IPS-18c (cell line): ENCODE results near the gene GRM8.

Experiments
- H3K4me3 ChIP-seq: 2 replicates; pipeline ENCODE4 v1.7.0; 2013; ENCODE audit warnings: low read depth, mild to moderate bottlenecking, low read length, moderate library complexity; ENCODE audit not compliant: insufficient read depth
- H3K9me3 ChIP-seq: one replicate; pipeline ENCODE4 v1.6.1; 2013; ENCODE audit warnings: mild to moderate bottlenecking, low read length, moderate library complexity; ENCODE audit not compliant: control insufficient read depth, insufficient read depth

GRM8 gene

GRCh38 chr7:127245607-127246006 is 7.1 kb downstream of the GRM8 start:
- no peaks in the 10 kb centered on the region for H3K9me3 ChIP-seq
- no peak overlapping the region for H3K4me3 ChIP-seq

GRCh38 chr7:127245002-127245401 is 7.7 kb downstream of the GRM8 start:
- H3K4me3 ChIP-seq: no peak overlapping the region
- H3K9me3 ChIP-seq: no peaks in the 10 kb centered on the region

DNA sequence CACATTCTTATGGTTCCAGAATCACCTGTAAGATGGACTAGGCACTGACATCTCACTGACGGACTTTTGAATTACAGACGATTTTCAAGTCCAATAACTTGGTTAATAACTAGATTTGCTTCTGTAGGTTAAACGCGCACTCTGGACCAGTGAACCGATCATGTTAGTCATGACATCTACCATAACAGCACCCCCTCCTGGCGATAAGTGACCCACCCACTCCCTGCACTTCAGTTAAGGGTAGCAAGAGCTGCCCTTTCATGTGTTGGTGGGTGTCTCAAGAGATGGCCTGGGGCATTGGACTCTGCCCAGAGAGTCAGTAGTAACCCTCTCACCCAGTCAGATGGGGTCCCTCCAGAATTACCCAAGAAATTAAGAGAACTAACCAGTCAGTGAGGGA is 12.9 kb downstream of the GRM8 start:
- Histone ChIP-seq H3K9me3 (no peaks in the 10 kb centered on the region), H3K4me3 (no peak overlapping the region)

DNA sequence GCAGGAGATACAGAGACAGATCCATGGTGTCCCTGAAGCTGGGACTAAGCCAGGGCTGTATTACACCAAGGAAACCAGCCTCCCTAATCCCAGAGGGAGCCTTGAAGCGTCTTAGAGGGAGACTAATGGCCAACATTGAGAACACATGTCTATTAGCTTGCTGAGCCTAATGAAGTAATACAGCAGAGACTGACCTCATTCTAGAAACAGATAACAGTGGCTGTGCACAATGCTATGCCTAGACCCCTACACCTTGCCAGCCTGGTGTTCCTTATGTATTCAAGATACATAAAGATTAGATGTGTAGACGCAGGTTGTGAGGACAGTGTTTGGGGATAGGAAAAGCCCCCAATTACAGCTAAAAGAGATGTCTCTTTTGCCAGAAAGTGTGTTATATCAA is 19.1 kb downstream of the GRM8 start:
- Histone ChIP-seq H3K4me3 (no peak overlapping the region), H3K9me3 (no peaks in the 10 kb centered on the region)

DNA sequence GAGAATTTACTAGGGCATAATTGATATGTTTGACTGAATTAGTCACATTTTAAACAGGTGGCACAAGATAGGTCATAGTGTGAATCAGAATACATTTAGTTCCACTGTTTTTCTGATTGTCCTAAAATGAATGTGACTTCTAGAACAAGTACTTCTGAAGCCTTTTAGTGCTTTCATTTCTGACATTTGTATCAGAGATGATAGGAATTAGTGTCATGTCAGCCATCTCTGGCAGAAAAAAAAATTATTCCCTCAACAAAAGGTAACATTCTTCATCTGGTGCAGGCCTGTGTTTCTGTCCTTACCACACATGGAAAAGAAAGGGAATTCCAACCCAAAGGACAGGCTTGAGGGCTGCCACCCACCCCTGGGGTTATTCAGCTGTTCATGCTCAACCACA is 21.3 kb downstream of the GRM8 start:
- Histone ChIP-seq H3K9me3 (no peaks in the 10 kb centered on the region), H3K4me3 (no peak overlapping the region)

DNA sequence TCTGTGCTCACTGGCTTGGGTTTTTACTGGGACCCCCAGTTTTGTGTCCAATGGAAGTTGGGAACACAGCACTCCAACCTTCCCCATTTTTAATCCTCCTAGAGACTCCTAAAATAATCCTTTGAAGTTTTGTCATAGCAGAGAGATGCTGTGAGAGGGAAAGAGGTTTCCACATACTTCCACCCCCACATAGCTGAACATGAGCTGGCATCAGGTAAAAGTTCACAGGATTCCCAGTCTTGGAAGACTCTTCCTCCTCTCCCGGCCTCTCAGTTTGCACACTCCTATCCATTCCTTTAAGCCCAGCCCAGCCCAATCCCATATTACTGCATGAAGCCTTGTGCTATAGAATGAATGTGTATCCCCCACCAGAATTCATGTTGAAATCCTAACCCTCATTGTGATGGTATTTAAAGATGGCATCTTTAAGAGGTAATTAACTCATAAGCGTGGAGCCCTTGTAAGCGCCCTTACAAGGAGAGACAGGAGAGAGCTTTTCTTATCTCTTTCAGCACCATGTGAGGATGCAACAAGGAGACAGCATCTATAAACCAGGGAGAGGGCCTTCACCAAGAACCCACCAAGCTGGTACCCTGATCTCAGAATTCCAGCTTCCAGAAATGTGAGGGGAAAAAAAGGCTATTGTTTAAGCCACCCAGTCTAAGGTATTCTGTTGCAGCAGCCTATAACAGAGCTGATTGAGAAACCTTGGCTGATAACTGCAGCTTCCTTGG is 22.4 kb downstream of the GRM8 start:
- H3K4me3 ChIP-seq: no peak overlapping the region
- H3K9me3 ChIP-seq: no peaks in the 10 kb centered on the region

GRCh38 chr7:127226685-127227374 is 25.9 kb downstream of the GRM8 start:
- no peaks in the 10 kb centered on the region for H3K9me3 ChIP-seq
- no peak overlapping the region for H3K4me3 ChIP-seq

DNA sequence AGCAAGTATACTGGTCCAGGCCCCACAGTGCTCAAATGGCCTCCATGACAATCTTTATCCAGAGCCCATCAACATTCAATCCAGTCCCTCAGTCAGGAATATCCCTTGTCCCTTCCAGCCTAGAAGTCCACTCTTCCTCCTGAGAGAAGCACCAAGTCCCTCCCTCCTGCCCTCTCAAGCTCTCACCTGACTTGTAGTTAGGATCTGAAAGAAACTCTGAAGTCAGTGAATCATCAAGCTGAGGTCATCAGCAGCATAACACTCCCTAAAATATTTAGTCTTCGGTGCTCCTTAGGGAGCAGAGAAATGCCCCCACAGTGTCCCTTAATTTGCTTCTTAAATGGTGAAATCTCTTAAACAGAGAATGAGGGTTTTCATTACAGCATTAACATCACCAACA is 31.0 kb downstream of the GRM8 start:
- Histone ChIP-seq H3K9me3 (no peaks in the 10 kb centered on the region), H3K4me3 (no peak overlapping the region)

DNA sequence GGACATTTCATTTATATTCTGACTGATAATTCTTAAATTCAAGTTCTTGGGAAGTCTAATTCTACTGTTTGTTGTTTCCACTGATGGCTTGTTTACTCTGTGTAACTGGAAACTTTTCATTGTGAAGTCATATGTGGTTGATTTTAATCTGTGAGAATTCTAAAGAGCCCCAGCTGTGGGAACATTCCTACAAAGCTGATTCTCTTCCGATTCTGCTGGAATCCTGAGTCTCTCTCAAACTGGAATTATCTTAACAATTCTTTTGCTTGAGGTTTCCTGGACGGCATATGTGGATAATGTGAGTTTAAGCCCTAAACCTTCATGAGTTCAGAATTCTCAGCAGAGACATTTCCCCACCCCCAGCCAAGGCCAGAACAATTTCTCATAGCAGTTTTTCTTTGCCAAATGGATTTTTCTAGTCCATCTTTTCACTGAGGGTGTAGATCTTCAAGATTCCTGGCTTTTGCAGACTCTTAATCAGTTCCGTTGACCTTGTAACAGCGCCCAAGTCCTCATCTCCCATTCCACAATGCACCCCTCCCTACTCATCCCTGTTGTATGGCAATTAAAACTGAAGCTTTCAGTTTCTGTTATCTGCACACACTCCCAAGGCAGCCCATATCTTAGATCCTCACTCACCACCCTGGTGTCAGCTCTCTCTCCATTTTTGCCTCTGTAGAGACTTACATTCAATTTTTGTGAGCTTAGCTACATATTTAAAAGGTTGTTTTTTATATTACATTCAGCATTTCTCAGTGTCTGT is 37.6 kb downstream of the GRM8 start:
- no peak overlapping the region for H3K4me3 ChIP-seq
- H3K9me3 ChIP-seq: no peaks in the 10 kb centered on the region

DNA sequence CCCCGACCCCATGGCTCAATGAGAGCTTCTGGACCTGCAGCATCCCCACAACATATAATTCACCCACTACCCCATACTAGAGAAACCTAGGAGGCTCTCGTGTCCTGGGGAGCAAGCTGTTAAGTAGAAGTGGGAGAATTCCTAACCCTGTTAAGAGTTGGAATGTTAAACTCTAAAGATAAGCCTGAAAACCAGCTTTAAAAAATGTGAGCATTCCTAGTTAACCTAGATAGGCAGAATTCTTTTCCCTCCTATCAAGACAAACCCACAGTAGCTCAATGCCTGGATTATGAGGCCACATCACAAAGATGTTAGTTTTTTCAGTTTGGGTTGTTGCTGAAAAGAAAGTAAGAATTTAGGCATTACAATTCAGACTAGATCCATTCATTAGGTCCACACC is 42.9 kb downstream of the GRM8 start:
- H3K9me3 ChIP-seq: no peaks in the 10 kb centered on the region
- H3K4me3 ChIP-seq: no peak overlapping the region

- no peaks in the 10 kb centered on the region for H3K9me3 ChIP-seq
Observed at GRCh38 chr7:127208860-127209259, 43.9 kb downstream of the GRM8 start.

GRCh38 chr7:127208351-127208750 is 44.4 kb downstream of the GRM8 start:
- Histone ChIP-seq H3K4me3 (no peak overlapping the region), H3K9me3 (no peaks in the 10 kb centered on the region)

More at GRCh38 chr7:127208860-127209259, 43.9 kb downstream of the GRM8 start:
- H3K4me3 ChIP-seq: no peak overlapping the region

GRCh38 chr7:127207806-127208205 is 44.9 kb downstream of the GRM8 start:
- no peak overlapping the region for H3K4me3 ChIP-seq
- no peaks in the 10 kb centered on the region for H3K9me3 ChIP-seq

DNA sequence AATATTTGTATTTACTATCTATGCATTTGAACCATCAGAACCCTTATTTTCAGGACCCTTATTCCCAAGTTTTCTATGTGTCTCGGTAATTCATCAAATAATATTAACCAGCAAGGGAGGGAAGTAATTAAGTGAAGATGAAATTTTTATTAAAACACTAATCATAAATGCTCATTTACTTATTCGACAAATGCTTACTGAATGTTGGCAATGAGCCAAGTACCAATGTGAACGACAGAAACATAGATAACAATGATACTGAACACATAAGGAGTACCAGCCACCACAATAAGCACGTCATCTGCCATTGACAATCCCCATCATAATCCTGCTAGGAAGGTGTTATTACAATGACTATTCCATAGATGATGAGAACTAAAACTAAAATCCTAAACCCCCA is 45.5 kb downstream of the GRM8 start:
- Histone ChIP-seq H3K9me3 (no peaks in the 10 kb centered on the region), H3K4me3 (no peak overlapping the region)

DNA sequence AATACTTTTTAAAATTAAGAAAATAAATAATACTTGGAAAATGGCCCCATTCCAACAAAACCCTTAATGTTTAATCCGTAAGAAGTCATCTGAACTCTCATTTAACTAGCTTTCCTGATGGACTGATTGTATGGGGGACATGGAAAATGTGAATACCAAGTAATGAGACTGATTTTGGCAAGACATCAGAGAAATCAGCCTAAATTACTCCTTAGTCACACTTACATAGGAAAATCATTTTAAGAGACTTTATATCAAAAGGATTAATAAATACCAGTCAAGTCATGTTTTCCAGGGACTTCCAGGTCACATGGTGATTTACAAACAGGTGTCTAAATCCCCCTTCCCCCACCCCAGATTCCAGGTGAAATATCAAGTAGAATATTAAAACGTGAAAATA is 58.2 kb downstream of the GRM8 start:
- Histone ChIP-seq H3K9me3 (no peaks in the 10 kb centered on the region), H3K4me3 (no peak overlapping the region)

DNA sequence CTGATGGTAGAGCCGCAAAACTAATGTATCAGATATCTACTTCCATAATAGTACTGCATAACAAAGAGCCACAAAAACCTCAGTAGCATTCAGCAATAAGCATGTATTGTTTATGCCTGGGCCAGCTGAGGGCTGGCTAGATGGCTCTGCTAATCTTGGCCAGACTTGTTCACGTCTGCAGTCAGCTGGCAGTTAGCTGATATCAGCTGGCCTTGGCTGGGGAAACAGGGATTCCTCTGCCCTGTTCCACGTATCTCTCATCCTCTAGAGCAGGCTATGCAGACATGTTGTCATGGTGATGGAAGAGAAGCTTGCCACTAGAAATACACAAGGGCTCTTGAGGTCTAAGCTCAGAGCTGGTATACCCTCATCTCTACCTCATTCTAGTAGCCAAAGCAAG is 62.9 kb downstream of the GRM8 start:
- Histone ChIP-seq H3K9me3 (no peaks in the 10 kb centered on the region), H3K4me3 (no peak overlapping the region)

- Histone ChIP-seq H3K9me3 (no peaks in the 10 kb centered on the region), H3K4me3 (no peak overlapping the region)
Observed at GRCh38 chr7:127189074-127189473, 63.7 kb downstream of the GRM8 start.

DNA sequence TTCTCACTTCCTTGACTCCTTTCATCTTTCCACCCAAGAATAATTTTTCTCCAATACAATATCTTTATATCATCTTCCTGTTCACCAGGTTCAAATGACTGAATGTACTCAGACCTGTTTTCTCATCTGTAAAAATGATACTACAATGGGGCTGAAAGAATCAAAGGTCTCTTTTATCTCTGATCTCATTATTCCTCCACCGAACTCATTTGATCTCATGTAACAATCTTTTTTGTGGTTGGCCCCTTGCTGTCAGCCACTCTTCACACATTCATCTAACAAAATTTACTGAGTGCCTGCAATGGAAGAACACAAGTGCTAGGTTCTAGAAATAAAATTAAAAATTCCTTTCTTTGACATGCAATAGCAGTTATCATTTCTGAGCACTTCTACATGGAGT is 65.0 kb downstream of the GRM8 start:
- Histone ChIP-seq H3K4me3 (no peak overlapping the region), H3K9me3 (no peaks in the 10 kb centered on the region)
